ENCODE results near the gene CDC14C. TPM values are rescaled to one million over a fixed set of nuclear protein-coding genes. Genes with fewer than 3 reads are reported as not detected.

CDC14C gene
- total RNA-seq, 1 donor from 2014 or later = not detected

DNA sequence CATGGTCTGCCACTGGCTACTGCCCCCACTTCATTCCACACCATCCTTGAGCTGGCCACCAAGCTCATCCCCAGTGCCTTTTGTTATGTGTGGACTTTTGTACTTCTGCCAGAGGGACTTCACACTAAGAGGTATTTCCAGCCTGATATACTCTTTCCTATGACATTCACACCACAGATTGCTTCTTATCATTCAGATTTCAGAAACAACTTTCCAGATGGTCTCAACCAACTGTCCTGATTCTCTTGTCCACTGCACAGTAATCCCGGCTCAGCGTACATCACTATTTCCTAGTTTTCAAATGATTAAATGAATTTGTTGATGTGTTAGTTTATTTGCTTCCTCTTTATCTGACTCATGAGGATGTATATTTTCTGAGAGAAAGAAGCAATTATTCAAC is 7.1 kb downstream of the CDC14C start:
- Mint-ChIP-seq H3K36me3 (ENCODE audit: unreplicated experiment) (no peaks in the 10 kb centered on the region), H3K4me3 (ENCODE audit: unreplicated experiment) (no peak overlapping the region), H3K27ac (ENCODE audit: unreplicated experiment) (no peak overlapping the region), H3K4me1 (ENCODE audit: low read depth, unreplicated experiment) (no peaks in the 10 kb centered on the region), H3K27me3 (ENCODE audit: unreplicated experiment) (no peaks in the 10 kb centered on the region), H3K9me3 (ENCODE audit: unreplicated experiment) (no peaks in the 10 kb centered on the region)
- DNase-seq = no peak
- TF ChIP-seq CTCF (IDR thresholded peaks at IDR 0.05; ENCODE audit: partially characterized antibody, unreplicated experiment) = no peak

- Mint-ChIP-seq H3K36me3 (ENCODE audit: unreplicated experiment) (no peaks in the 10 kb centered on the region), H3K27me3 (ENCODE audit: unreplicated experiment) (no peaks in the 10 kb centered on the region), H3K4me1 (ENCODE audit: low read depth, unreplicated experiment) (no peaks in the 10 kb centered on the region), H3K27ac (ENCODE audit: unreplicated experiment) (no peak overlapping the region), H3K9me3 (ENCODE audit: unreplicated experiment) (no peaks in the 10 kb centered on the region), H3K4me3 (ENCODE audit: unreplicated experiment) (no peak overlapping the region)
- no peak for DNase-seq
- no peak for TF ChIP-seq CTCF (IDR thresholded peaks at IDR 0.05; ENCODE audit: partially characterized antibody, unreplicated experiment)
These were observed 8.0 kb downstream of the CDC14C start for GRCh38 chr7:48932126-48932910.

GRCh38 chr7:48933549-48934085 is 9.3 kb downstream of the CDC14C start:
- no peak overlapping the region for H3K27ac Mint-ChIP-seq (ENCODE audit: unreplicated experiment)
- no peaks in the 10 kb centered on the region for H3K36me3 Mint-ChIP-seq (ENCODE audit: unreplicated experiment)
- H3K27me3 Mint-ChIP-seq (ENCODE audit: unreplicated experiment) = no peaks in the 10 kb centered on the region
- H3K4me3 Mint-ChIP-seq (ENCODE audit: unreplicated experiment) = no peak overlapping the region
- no peaks in the 10 kb centered on the region for H3K4me1 Mint-ChIP-seq (ENCODE audit: low read depth, unreplicated experiment)
- H3K9me3 Mint-ChIP-seq (ENCODE audit: unreplicated experiment) = no peaks in the 10 kb centered on the region
- TF ChIP-seq CTCF (IDR thresholded peaks at IDR 0.05; ENCODE audit: partially characterized antibody, unreplicated experiment) = no peak
- DNase-seq = no peak

- H3K4me3 Mint-ChIP-seq (ENCODE audit: unreplicated experiment) = no peak overlapping the region
- peaks cover 4% of the 10 kb centered on the region for H3K4me1 Mint-ChIP-seq (ENCODE audit: low read depth, unreplicated experiment)
- no peaks in the 10 kb centered on the region for H3K36me3 Mint-ChIP-seq (ENCODE audit: unreplicated experiment)
- H3K27me3 Mint-ChIP-seq (ENCODE audit: unreplicated experiment) = peaks cover 2% of the 10 kb centered on the region
- TF ChIP-seq CTCF (IDR thresholded peaks at IDR 0.05; ENCODE audit: partially characterized antibody, unreplicated experiment) = no peak
- H3K27ac Mint-ChIP-seq (ENCODE audit: unreplicated experiment) = no peak overlapping the region
- no peak for DNase-seq
- H3K9me3 Mint-ChIP-seq (ENCODE audit: unreplicated experiment) = no peaks in the 10 kb centered on the region
These were observed 14.4 kb downstream of the CDC14C start for GRCh38 chr7:48938539-48939295.

Data from glutamatergic neuron (in vitro differentiated cells).